ENCODE data around the gene C1orf141.
"Not testable (repeated sequence)": the region's sequence is repeated elsewhere in the genome, so short reads cannot be mapped to it uniquely, and the experiment has no call there.

C1orf141 gene

DNA sequence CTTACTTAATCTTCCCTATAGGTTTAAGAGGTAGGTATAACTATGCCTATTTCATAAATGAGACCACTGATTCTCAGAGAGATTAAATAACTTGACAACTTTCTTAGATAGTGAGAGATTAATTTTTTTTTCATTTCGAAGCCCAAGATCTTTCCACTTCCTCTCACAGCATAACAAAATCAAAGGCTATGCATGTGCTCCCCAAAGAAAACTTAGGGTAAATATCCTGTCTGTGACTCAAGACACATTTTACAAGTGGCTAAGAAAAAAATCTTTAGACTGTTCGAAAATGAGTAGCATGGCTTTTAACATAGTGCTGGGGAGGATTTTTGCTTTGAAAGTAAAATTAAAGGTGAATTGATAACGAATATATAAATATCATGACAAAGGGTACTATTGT, 8.2 kb upstream of the C1orf141 start:
- DNase-seq (ENCODE audit: low read depth), result no peak

DNA sequence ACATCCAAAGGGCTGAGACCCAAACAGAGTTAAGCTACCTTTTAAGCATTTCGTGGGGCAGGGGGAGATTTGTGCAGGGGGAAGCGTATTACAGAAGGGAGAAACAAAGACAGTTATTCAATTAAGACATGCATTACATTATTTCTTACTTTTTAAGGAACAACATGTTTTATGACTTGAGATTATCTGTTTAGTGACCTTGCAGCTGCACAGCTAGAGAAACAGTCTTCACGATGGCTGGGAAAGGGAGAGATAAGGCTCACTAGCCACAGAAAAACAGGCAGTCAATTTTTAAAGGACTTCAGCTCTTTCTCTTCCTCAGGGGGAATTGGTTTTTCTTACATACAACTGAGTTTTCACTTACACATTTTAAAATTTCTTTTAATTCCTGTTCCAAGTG, 7.1 kb upstream of the C1orf141 start:
- DNase-seq (ENCODE audit: low read depth), result not testable (repeated sequence)

DNA sequence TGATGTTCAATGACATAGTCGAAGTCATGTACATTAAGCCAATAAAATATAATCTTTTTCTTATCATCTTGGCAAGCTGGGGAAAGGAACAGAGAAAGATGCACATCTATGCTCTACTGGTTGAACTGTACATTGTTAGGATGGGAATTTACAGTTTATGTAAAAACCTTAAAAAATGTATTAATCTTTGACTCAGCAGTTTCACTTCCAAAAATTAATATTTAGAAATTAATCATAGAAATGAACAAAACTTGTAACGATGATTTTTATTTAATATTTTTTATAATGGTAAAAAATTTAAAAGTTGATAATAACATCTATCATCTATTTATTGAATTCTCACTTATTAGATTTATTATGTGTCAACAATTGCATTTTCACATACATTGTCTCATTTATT, 5.7 kb upstream of the C1orf141 start:
- no peak for DNase-seq (ENCODE audit: low read depth)

DNA sequence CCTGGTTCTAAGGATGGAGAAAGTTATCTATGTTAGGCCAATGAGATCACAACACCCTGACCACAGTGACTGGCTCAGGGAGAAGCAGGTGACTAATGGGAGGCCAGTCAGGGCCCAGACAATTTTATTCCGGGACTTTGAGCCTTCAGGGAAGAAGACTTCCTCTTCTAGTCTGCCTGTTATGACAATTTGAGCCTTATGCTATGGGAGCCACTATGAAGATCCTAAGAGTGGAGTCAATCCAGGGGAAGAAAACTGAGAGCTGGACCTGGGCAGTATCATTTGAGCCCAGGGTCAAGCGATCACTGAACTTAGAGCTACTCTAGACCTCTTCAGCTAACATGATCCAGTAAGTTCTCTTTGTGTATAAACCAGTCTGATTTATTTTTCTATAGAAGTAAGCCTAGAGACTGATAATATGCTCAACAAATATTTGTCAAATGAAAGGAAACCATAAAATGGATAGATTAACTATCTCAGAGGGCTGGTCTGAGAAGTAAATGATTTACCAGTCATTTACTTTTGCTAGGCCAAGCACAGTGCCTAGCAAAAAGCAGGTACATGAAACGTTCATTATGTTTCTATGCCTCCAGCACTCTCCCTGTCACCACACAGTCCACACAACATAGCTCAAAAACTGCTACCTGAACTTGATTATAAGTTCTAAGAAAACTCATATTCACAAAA, 4.2 kb upstream of the C1orf141 start:
- DNase-seq (ENCODE audit: low read depth), result no peak

DNA sequence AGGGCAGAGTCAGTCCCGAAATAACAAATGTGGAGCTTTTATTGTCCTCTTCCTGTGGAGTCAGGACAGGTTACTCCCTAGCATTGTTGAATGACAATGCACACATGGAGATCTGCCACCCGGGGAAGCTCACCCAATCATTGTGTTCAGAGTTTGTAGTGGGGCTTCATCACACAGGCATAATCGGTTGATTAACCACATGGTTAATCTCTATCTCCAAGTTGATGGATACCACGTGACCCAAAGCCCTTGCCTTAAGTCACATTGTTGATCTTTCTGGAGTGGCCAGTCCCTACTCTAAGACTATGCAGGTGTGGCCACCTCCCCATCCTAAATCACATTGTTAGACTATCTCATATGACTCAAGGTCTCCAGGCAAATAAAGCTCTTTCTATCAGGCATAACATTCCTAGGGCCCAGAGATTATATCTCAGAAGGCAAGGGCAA, 2.6 kb upstream of the C1orf141 start:
- DNase-seq (ENCODE audit: low read depth), result no peak

DNA sequence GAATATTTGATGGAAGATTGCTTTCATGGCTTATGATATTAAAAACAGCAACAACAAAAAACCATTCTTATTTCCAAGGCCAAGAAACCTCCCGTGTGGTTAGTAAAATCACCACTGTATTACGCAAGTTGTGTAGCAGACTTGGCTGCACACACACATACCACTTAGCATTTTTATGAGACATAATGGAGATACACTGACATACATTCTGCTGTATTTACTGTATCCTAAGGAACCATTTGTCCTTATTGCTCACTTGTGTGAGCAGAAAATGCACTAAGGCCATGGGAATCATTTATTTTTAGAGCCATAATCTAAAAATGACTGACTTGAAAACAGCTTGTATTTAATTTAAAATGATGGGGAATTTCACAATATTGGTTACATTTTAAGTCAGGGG, 584 bp upstream of the C1orf141 start:
- no peak for DNase-seq (ENCODE audit: low read depth)

DNA sequence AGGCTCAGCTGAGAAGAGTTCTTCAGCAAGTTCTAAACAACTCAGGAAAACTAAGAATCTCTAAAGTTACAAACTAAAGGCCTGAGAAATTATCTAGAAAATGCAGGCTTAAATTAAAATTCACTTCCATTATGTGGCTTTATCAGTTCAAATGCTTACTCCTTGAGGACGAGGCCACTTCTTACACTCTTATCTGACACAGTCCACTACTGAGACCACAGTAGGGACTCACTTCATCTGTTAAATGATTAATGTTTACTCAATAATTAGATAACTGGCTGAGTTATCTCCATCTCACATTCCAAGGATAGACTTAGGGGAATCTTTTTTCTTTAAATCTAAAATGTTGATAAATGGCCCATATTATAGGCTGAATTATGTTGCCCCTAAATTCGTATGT, 1.6 kb downstream of the C1orf141 start:
- no peak for DNase-seq (ENCODE audit: low read depth)

DNA sequence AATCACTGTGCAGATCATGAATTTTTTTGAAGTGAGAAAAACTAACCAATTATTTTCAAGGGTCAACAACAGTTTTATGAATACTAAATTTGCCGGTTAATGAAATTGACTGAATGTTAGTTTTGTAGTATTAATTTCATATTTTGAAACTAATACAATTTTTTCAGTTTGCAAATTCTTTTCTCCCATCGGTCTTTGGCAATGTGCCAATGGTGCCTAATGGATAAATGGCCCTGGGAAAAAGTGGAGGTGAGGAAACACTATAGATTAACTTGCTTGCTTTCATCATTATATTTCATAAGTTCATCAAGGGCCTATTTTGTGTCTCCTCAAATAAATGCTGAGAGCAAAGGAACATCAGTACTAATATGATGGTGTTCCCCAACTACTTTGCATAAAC, 4.1 kb downstream of the C1orf141 start:
- no peak for DNase-seq (ENCODE audit: low read depth)

DNA sequence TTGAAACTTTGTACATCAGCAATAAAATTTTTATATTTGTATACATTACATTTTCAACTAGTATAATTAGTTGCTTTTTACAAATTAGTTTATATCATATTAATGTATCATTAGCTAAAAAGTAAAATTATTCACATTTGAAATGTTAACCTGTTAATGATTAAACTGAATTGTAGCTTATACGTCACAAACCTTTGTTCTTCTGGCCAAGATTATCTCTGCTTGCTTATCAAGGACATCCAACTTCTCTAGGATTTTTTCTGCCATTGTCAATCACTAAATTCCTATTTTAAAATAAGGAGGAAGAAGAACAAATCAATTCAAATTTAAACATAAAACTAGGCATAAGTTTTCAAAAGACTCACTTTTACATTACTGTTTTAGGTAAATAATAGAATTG, 7.8 kb downstream of the C1orf141 start:
- no peak for DNase-seq (ENCODE audit: low read depth)

DNA sequence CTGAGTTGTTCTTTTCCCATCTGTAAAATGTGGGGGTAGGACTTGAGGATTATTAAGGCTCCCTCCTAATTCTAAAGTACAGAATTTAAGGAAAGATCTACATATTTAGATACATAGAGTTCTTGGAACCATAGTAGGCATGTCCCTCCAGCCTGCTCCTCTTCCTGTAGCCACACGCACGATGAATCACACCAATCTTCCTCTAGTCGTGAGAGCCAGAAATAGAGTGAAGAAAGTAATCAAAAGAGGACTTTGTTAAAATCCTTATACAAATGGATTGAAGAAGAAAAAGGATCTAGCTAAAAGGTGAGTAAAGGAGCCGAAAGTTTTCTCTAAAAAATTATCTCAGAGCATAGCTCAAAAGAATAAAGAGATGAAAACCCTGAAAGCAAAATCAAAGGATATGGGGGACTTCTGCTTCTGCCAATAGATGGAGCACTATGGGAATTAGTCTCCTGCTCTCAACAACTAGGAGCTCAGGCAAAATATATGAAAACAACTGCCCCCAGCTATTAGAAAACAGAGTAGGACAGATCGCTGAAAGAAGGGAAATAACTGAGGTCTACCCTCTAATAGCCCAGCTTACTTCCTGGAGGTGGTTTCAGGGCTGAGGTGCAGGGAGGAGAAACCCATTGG, 8.5 kb downstream of the C1orf141 start:
- DNase-seq (ENCODE audit: low read depth), result no peak

DNA sequence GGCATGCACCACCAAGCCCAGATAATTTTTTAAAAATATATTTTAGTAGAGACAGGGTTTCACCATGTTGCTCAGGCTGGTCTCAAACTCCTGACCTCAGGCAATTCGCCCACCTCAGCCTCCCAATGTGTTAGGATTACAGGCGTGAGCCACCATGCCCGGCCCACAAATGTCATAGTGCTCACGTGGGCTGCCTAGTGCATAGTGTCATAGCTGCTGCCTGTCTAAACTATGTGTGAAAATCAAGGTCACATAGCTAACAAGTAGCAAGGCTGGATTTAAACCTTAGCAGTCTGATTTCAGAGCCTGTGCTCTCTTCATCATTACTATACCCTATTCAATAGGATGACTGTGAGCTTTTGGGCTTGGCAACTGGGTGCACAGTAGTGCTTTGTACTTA, 10.3 kb downstream of the C1orf141 start:
- no peak for DNase-seq (ENCODE audit: low read depth)

DNA sequence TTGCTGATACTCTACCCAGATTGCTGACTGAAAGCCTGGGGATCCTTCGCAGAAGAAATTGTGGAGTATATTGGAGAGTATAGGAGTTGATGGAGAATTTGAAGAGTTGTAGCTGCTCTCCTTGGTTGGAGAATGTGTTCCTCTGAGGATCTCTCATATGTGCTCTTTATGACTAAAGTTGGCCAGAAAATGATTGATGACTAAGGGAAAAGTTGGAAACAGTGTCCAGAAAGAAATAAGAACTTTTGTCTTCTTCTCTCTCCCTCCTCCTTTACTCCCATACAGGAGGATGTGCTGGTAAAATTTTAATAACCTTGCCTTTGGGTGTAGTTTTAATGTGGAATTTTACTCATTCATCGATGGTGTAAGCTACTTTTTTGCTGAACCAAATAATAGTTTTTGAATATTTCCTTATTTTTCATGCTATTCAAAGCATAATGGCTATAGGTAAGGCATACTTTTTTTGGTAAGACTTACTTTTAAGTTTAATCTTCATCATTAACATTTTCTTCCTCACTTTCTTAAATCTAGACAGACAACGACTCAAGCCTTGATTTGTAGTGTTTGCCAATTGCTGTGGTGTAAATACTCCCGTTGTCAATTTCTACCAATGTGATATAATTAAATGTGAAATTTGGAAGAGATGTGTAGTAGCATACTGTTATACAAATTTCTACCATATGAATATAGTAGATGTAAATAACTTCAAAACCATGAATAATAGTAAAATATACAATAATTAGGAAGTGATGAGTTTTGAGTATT, 13.7 kb downstream of the C1orf141 start:
- no peak for DNase-seq (ENCODE audit: low read depth)

DNA sequence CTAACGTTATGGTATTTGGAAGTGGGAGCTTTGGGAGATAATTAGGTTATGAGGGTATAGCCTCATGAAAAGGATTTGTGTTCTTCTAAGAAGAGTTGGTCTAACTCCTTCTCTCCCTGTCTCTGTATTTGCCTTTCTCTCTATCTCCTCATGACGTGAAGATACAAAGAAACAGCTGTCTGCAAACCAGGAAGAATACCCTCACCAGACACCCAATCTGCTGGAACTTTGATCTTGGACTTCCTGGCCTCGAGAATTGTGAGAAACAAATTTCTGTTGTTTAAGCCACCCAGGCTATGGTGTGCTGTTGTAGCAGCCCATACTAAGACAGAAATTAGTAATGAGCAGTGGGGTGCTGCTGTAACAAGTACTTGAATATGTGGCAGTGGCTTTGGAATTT, 16.1 kb downstream of the C1orf141 start:
- DNase-seq (ENCODE audit: low read depth), result no peak

DNA sequence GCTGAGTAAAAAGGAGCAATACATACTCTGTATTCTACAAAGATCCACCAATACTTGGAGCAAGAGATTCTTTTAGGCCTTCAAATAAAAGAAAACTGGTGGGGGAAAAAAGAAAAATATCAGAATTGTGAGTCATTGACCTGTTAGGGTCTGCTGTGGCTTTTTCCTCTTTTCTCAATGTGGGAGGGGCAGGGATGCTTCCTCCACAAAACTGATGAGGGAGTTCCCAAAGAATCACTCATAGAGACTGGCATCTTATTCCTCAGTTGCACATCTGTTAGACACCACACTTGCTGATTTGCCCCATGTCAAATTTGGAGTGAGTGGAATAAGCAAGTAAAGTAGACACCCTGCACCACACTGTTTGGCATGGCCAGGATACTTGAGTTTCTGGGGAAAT, 16.6 kb downstream of the C1orf141 start:
- DNase-seq (ENCODE audit: low read depth), result no peak

DNA sequence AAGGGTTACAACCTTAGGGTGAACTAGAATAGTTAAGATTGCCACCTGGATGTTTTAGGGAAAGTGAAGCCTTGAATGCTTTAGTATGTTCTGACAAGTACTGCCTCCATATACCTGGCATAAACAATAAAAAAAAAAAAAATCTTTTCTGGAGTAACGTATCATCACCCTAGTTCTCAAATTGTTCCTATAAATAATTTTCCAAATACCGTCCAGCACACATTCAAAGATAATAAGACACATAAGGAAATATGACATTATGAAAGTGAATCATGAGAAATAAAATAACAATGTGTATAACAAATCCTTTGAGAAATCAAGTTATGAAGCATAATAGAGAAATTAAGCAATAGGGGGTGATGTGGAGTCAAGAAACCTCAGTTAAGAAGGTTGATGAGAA, 20.6 kb downstream of the C1orf141 start:
- DNase-seq (ENCODE audit: low read depth), result no peak

DNA sequence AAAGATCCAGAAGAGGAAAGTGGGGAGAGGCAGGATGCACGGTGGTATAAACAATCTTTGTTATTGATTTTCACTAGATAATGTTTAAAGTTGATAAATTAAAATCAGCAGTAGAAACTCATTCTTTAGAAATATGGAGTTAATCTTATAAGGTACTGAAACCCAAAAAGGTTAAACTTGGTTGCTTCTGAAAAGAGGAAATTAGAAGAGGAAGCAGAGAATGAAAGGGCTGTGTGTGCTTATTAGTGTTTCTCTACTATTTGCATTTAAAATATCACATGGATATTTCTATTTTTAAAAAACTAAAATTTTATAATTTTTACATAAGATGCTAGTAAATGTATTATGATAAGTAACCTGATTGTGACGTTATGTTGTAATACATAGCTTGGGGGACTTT, 24.4 kb downstream of the C1orf141 start:
- DNase-seq (ENCODE audit: low read depth), result no peak

DNA sequence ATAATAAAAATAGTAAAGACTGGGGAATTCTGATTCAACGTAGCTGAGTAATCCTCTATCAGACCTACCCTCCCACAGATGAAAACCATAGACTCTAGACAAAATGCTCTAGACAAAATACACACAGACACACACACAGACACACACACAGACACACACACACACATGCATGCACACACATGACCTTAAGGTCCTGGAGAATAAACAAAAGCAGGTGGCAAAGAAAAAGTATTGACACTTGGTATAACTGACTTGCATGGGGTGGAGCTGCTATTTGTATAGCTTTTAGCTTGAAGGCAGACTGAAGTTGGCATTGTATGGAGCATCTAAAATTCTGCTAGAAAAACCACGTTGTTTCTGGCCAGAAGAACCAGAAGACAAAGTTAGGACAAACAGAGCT, 29.3 kb downstream of the C1orf141 start:
- DNase-seq (ENCODE audit: low read depth), result no peak

DNA sequence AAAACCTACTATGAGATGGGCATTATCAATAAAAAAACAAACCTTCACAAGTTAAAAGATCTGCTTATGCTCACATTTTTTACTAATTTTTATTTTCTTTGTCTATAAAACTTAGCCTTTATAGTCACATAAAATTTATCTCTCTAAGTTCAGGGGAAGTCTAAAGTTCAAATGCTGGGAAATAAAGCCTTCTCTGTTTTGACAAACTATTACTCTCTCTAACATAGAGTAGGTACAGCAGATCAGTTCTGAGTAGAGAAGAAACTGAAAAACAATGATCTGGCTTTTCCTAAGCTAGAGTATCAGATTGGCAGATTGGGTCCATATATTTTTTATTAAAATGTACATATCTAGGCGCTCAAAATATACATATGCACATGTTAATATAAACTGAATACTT, 31.2 kb downstream of the C1orf141 start:
- no peak for DNase-seq (ENCODE audit: low read depth)

DNA sequence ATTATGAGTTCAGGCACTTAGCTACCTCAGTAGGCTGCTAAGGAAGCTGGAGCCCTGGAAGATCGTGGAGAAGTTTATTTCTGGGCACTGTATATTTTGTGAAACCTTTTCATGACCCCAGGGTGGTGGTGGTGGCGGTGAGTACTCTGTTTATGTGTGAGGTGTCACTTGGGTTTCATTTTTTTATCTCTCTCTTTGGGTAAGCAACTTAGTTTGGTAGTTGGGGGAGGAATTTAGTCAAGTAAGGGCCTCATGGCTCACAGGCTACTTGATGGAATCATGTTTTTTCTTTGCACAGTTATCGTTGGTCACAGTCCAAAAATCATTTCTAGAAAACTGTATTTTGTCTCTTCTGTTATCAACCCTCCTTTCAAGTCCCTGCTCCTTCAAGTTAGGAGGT, 33.9 kb downstream of the C1orf141 start:
- no peak for DNase-seq (ENCODE audit: low read depth)

DNA sequence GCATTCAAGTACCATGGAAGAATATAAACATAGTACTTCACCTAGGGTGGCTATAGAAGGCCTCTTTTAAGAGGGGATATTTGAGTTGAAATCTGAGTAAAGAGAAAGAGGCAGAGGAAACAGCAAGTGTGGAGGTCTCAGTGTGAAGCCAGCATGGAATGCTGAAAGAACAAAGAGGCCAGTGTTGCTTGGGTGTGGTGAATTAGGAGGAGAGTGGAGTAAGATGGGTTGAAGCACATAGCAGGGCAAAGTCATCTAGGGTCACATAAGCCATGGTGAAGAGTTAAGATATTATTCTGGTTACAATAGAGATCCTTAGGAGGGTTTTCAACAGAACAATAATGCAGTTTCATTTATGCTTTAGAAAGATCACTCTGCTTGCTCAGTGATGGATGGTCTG, 37.5 kb downstream of the C1orf141 start:
- no peak for DNase-seq (ENCODE audit: low read depth)

DNA sequence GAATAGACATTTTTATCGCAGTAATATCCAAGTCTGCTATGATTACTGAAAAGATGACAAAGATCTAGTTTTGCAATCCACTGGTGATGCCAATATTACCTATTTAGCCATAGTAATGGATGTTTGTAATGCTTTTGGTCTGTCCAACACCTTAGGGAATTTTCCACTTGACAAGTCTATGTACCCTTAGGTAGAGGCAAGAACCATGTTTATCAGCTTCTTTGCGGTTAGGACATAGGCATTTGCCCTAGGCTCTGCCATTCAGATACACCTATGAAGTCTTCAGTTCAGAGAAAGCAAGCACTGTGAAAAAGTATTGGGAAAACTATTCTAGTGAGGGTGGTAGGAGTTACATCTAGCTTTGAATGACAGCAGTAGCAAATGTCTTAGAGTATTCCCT, 40.6 kb downstream of the C1orf141 start:
- no peak for DNase-seq (ENCODE audit: low read depth)

DNA sequence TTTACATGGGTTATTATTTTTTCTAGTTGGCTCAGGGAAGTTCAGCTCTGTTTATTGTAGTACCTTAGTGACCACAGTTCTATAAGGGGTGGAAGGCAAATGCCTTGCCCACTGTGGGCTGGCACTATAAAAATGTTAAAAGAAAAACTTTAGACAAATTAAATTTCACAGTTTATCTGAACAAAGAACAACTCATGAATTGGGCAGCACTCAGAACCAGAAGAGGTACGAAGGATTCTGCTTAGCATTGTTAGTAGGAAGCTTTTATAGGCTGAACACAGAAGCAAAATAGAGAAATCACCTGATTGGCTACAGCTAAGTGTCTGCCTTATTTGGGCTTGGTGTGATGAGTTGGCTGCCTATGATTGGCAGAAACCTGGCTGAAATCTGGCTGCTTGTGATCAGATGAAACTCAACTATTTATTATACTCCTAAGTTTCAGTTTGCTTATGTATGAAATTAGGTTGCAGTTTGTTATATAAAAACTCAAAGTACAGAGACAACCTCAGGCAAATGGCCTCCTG, 45.0 kb downstream of the C1orf141 start:
- no peak for DNase-seq (ENCODE audit: low read depth)

DNA sequence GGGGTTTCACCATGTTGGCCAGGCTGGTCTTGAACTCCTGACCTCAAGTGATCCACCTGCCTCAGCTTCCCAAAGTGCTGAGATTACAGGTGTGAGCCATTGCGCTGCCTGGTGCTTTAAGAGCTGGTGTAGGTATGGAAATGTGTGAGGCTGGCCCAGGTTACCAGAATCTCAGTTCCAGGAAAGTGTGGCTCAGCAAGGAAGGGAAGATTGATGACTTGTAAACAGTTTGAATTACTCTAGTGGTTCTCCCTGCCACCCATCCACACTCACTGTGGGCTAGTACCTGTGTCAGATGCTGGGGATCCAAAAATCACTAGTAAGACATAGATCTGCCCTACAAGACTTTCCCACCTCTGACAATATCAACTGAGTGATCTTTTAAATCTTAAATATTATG, 46.3 kb downstream of the C1orf141 start:
- DNase-seq (ENCODE audit: low read depth), result no peak

Measured in T-helper 22 cell (primary cell).